Astrocyte of the cerebellum (primary cell): ENCODE results near the gene PFDN5.

Source experiments
- DNase-seq: peaks from one replicate; pipeline ENCODE4 v3.0.0-alpha.2; 2011; ENCODE audit warnings: low read depth
- H3K4me3 ChIP-seq: 2 replicates; pipeline ENCODE4 v1.5.1; 2011; ENCODE audit warnings: mild to moderate bottlenecking, low read depth, low read length, moderate library complexity
- in situ Hi-C: cut with HindIII; loops from 2 replicates; pipeline ENCODE4 v1.10.0; 2017; ENCODE audit warnings: low sequenced_read_pairs
- TF ChIP-seq, protein P1 (sequence below): IDR thresholded peaks from 2 replicates; pipeline ENCODE4 v1.5.1; 2012; ENCODE audit warnings: low read length, low read depth, moderate library complexity, mild to moderate bottlenecking; ENCODE audit errors: missing control alignments

PFDN5 gene

DNA sequence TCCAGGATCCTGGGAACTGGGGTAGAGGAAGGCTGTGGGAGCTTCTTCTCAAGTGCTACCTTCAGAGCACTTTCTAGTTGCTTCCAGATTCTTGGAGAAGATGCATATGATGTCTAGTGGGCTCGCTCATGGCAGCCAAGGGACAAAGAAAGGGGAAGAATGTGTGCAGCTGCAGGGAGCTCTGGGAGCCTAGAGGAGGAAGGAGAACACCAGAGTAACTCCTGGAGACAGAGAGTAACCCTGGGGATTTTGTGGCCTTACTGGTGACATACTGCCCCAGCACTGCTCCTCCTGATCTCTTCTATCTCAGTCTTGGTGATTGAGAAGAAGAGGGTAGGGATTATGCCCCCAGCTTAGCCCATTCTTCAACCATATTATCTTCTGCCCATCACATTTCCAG is 51.1 kb downstream of the PFDN5 start:
- in situ Hi-C loops, result loop anchor here (5.0 kb wide), 1 partner anchor 76 kb away; the partner anchor contains the start of gene AMHR2
- no peak overlapping the region for H3K4me3 ChIP-seq
- TF ChIP-seq, protein P1, sequence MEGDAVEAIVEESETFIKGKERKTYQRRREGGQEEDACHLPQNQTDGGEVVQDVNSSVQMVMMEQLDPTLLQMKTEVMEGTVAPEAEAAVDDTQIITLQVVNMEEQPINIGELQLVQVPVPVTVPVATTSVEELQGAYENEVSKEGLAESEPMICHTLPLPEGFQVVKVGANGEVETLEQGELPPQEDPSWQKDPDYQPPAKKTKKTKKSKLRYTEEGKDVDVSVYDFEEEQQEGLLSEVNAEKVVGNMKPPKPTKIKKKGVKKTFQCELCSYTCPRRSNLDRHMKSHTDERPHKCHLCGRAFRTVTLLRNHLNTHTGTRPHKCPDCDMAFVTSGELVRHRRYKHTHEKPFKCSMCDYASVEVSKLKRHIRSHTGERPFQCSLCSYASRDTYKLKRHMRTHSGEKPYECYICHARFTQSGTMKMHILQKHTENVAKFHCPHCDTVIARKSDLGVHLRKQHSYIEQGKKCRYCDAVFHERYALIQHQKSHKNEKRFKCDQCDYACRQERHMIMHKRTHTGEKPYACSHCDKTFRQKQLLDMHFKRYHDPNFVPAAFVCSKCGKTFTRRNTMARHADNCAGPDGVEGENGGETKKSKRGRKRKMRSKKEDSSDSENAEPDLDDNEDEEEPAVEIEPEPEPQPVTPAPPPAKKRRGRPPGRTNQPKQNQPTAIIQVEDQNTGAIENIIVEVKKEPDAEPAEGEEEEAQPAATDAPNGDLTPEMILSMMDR, result no peak
- no peak for DNase-seq

DNA sequence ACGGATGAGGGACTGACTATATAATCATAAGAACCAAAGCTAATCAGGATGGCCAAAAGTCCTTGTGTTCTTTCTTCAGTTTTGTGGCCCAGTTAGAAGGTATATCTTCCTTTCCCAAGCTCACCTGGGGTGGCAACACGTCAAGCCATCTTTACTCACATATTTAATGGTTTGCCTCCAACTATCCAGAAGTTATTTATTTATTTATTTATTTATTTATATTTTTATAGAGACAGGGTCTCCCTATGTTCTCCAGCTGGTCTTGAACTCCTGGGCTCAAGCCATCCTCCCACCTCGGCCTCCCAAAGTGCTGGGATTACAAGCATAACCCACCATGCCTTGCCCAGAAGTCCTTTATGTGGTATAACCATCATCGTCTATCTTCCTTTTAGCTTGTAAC is 52.6 kb downstream of the PFDN5 start:
- H3K4me3 ChIP-seq, result no peak overlapping the region
- no peak for DNase-seq
- TF ChIP-seq, protein P1, result no peak
- in situ Hi-C loops, result loop anchor here (5.0 kb wide), 1 partner anchor 74 kb away; the partner anchor contains the start of gene AMHR2
